GM10847 (cell line): ENCODE measurements around the gene IL4.

Source experiments
- POLR2A ChIP-seq: IDR thresholded peaks from 2 replicates; pipeline ENCODE4 v1.6.1; 2011; ENCODE audit not compliant: insufficient read length; ENCODE audit errors: extremely low read depth

The IL4 gene

DNA sequence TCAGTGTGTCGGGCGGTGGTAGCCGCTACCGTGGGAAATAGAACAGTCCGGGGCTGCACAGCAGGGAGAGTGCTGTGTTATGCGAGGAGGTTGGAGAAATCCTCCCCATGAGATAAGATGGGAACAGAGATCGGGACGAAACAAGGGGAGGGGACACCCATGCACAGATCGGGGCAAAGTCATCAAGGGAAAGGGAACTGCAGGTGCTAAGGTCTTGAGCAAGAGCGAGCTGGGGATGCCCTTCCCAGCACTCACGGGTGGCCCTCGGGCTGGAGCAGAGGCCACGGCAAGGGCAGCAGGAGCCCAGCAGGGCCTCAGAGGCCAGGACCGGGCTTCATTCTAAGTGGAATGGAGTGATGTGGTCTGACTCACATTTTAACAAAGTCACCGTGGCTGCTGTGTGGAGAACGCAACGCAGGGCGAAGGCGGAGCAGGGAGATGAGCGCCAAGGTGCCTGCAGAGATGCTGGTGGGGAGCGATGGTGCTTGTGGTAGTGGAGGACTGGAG is 8.2 kb upstream of the IL4 start:
- no peak for TF ChIP-seq POLR2A

DNA sequence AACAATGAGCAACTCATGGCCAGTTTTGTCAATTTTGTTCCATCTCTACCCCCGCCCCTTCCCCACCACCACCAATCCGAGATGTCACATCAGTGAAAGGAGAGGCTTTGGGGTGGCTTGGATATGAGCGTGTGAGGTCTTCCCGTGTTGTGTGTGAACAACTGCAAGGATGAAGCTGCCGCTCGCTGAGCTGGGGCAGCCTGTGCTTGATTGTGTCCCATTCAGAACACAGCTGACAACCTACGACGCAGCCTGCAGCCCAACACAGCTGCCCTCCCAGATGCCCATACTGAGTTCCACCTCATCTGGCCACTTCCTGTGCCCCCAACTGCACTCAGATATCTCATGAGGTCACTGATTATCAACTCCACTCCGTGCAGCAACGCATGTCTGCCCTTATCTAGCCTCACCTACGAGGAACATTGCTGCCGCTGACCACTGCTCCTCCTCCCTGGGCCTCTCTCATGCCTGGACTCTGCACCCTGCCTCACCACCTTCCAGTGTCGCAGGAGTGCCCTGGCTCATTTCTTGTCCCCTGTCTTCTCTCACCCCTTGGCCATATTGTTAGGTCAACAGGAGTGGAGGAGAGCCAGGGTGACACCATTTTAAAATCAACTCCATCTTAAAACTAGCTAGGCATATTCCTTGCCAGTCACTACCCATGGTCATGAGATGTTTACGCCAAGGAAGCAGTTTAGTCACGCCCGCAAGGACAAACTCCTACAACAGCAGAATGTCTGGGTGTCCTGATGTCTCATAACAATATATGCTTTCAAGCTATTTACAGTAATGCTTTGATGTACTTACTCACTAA is 7.3 kb upstream of the IL4 start:
- TF ChIP-seq POLR2A = no peak

DNA sequence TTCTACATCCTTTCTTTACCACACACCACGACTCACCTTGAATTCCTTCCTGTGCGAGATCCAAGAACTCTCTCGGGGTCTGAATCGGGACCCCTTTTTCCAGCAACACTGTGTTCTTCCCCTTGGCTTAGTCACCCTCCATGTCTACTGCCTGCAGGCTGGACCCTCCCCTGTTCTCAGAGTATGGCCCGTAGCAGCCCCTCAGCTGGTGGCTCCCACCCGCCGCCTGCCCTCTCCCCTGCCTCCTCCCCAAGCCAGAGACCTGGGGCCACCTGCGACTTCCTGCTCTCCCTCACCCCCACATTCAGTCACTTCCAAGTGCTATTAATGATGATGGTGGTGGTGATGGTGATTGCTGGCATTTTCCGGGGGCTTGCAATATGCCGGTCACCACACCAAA is 6.5 kb upstream of the IL4 start:
- TF ChIP-seq POLR2A = no peak

DNA sequence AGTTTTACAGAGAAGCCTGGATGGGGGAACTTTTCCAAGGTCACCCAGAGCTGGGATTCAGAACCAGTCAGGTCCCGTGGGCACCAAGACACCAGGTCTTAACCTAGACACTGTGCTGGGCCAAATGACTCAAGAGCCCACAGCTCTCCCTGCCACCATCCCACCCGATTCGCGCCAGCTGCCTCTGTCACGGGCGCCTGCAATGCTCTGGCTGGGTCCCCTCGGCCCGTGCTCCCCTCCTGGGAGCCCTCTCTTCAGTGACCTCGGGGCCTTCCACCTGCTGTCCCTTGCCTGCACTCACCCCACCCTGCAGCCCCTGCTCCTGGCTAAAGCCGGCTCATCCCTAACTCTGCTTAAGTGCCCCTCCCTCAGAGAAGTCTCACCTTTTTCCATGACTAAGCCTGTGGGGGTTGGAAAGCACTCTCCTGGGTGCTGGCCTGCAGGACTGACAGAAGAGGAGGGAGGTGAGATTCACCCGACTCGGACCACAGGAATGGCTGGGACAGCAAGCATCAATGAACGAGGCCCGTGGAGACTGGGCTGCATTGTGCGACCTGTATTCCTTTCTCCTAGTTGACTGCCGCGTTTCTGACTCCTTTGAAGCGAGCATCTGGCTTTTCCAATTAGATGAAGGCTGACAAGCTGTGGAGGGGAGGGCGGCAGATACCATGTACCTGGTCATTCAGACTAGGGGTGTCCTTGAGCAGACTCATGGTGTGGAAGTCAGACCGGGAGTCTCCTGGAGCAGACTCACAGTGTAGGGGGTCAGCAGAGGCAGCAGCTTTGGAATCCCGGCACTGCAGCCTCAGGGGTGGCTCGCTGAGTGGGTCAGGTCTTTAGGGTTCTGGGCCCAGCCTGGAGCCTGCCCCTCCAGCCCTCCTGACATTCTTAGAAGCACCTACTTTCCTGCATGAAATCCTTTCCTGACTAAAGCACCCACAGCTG is 5.8 kb upstream of the IL4 start:
- no peak for TF ChIP-seq POLR2A

DNA sequence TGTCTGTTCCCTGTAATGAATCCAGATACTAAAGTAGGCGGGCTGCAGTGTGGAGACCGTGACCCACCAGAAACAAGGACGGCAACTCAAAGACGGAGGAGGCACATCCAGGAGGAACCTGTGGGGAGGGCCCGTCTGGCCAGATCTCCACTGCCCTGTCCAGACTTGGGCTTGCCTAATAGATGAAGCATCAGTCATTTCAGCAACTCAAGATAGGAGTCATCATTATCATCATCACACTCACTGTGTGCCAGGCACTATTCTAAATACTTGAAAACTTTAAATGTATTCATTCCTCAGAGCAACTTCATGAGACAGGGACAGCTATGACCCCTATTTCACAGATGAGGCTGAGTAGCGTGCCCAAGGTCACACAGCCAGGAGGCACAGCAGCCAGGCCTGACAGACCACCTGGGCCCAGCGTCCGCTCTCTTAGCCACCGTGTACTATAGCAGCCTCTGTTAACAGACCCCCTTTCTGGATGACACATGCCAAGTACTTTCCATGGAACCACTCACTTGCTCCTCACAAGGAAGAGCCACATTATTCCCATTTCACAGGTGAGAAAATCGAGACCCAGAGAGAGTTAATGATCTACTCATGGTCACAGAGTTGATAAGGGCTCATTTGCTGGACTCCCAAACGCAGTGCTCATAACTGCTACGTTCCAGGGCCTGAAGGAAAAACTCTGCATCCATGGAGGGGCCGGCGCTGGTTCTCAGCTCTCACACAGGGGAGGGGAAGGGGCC is 4.9 kb upstream of the IL4 start:
- no peak for TF ChIP-seq POLR2A

DNA sequence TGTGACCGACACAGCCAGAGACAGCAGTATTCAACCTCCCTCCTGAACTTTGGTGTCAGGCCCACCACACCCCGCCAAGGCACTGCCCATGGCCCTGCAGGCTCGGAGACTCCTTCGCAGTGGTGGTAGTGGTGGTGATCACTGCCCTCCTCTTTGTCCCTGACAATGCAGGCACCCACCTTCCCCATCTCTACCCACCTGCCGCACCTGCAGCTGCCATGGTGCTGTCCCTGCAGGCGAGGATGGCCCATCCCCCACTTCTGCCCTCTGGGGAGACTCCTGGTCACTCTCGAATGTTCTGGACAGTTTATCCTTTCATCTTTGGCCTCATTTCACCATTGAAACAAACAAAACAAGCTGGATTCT is 4.4 kb upstream of the IL4 start:
- TF ChIP-seq POLR2A = no peak

DNA sequence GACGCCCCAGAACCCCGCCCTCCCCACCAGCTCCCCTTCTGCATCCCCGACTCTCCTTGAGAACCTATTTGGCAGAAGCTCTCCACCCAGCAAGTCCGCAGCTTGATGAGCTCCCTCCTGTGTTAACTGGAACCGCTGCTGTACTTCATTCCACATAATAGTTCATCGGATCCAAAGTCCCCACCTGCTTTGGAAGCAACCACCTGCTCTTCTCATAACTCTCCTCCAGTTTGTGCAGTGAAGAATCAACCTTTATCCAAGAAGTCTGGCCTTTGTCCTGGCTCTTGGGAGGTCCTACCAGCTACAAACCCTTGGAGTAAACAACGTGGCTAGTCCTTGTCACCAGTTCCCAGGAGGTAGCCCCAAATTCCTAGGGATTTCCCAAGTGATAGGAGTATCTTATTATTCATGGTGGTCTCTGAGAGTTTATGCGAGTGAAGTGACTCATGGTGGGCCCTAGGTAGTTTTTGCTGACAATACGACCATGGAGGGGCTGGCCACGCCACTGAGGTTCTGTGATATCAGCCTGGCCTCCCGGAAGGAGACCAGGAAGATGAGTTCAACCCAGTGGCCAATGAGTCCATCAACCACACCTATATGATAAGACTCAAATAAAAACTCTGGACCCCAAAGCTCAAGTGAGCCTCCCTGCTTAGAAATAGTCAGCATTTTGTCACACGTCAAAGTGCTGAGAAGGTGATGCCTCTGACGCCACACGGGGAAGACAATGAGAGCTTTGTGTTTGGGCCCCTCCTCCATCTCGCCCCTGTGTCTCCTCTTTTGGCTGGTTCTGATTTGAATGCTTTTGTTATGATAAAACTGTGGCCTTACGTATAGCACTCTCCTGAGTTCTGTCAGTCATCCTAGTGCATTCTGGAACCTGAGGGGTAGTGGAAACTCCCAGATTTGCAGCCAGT is 3.6 kb upstream of the IL4 start:
- TF ChIP-seq POLR2A = no peak

DNA sequence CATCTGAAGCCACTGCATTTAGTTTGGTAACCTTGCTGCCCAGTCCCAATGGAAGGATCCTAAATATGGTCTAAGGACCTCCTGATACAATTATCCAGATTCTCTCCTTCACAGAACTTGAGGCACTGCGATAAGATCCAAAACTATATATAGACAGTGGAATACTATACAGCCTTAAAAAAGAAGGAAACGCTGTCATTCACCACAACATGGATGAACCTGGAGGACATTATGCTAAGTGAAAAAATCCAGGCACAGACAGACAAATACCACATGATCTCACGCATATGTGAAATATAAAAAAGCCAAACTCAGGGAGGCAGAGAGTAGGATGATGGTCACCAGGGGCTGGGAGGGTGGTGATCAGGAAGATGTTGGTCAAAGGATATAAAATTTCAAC is 2.8 kb upstream of the IL4 start:
- no peak for TF ChIP-seq POLR2A

DNA sequence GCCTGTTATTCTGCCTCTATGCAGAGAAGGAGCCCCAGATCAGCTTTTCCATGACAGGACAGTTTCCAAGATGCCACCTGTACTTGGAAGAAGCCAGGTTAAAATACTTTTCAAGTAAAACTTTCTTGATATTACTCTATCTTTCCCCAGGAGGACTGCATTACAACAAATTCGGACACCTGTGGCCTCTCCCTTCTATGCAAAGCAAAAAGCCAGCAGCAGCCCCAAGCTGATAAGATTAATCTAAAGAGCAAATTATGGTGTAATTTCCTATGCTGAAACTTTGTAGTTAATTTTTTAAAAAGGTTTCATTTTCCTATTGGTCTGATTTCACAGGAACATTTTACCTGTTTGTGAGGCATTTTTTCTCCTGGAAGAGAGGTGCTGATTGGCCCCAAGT is 301 bp upstream of the IL4 start:
- TF ChIP-seq POLR2A = no peak

DNA sequence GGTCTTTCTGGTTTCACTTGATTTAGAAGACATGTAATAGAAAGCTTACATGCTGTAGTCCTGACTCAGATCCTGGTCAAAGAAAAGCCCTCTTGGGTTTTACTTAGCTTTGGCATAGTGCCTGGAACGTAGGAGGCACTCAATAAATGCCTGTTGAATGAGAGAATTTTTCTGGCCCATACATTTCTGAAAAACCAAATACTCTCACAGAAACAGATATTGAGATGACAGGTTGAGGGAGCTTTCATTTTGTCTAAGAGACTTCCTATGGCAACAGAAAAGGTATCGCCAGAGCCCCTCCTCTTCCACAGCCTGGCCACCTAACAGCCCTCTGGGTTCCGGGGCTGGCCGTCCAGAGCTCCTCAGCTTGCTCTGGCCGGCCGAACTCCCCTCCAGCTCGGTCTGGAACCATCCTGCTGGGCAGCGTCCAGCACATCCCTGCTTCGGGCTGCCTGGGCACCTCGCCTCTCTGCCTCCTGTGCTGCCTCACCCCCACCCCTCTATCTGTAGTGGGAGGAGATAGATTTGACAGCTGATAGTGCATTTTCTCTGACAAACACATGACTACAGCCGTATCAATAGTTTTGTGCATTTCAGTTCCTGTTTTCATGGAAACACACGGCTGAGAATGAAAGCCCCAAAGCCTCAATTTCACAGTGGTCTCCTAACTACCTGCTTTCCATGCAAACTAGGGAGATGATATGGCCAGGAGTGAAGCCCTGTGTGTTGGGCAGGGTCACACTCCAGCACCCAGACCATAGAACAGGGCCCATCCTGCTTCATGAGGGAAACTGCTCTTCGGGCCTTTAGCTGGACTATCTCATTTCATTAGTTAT is 1.1 kb downstream of the IL4 start:
- TF ChIP-seq POLR2A = no peak

DNA sequence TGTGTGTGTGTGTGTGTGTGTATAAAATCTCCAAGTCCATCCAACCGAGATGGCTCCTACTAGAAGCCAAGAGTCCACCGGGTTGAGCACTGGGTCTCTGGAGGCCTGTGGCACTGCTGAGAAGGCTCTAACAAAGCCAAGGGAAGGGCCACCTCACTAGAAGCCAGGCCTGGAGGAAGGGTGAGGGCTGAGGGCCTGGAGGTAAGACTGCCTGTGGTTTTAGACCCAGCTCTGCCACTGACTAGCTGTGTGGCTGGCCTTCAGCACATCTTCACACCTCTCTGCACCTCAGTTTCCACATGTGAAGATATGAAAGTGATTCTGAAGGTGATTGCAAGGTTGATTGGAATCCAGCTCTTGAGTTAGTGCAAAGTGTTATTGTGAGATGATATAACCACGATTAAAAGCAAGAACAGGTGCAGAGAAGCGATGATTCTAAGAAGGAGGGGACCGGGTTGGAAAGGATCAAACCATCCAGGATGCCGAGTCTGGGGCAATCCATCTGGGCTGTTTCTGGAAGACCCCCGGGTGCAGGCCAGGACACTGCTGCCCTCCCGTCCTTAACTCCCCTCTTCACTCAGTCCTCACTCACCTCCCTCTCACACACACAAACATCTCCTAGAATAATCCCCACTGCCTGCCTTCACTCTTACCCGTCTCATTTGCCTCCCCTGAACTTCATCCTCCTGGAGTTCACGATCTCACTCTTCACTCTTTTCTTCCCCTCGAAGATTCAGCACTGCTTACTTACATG is 2.3 kb downstream of the IL4 start:
- TF ChIP-seq POLR2A = no peak

DNA sequence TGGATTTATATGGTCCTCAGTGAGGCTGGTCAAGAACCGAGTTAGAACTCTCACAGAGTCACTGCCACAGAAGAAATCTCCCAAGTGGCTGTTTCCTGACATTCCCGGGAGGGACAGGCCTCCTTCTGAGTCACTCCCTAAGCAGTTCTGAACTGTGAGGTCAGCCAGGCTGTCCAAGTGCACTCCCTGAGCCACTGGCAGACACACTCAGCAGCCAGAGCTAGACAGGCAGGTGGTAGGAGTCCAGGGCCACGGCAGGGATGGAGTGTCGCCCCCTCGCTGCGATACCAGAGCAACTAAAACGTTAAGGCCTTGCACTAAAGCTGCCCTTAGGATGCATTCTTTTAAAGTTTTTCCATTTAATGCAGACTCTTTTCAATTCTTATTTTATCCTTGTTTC is 3.4 kb downstream of the IL4 start:
- no peak for TF ChIP-seq POLR2A
